HepG2 (cell line): ENCODE data around the gene SP6. TPM values are rescaled to one million over a fixed set of nuclear protein-coding genes. Genes with fewer than 3 reads are reported as not detected.

Experiments used
- HDAC2 ChIP-seq: sonication (generic); formaldehyde crosslinking; IDR thresholded peaks from 2 replicates; pipeline ENCODE4 v1.4.0; 2020; ENCODE audit warnings: missing genetic modification reagents
- HNRNPL ChIP-seq: fragments of 200-400 bp; formaldehyde crosslinking; IDR thresholded peaks from 2 replicates; pipeline ENCODE4 v1.6.1; 2017; ENCODE audit warnings: mild to moderate bottlenecking, low read depth, low read length
- JUND ChIP-seq: sonication (generic); formaldehyde crosslinking; IDR thresholded peaks from 2 replicates; pipeline ENCODE4 v1.8.0; 2022; ENCODE audit warnings: mild to moderate bottlenecking, missing genetic modification reagents
- KAT8 ChIP-seq: IDR thresholded peaks from 2 replicates; pipeline ENCODE4 v1.6.1; 2016; ENCODE audit warnings: missing genetic modification reagents, missing compliant biosample characterization
- KDM5A ChIP-seq: fragments of 200-600 bp; sonication (generic); IDR thresholded peaks from 2 replicates; pipeline ENCODE4 v1.7.0; 2018; ENCODE audit warnings: antibody characterized with exemption, mild to moderate bottlenecking, low read length, borderline replicate concordance
- MIXL1 ChIP-seq: IDR thresholded peaks from 2 replicates; pipeline ENCODE4 v1.6.1; 2016
- NCOR1 ChIP-seq: fragments of 200-600 bp; sonication (generic); IDR thresholded peaks from 2 replicates; pipeline ENCODE4 v1.7.0; 2017; ENCODE audit warnings: antibody characterized with exemption, low read length, borderline replicate concordance
- NFRKB ChIP-seq: fragments of 450-650 bp; IDR thresholded peaks from 2 replicates; pipeline ENCODE4 v1.6.1; 2017
- PHF5A ChIP-seq: IDR thresholded peaks from one replicate; pipeline ENCODE4 v1.6.1; 2018; ENCODE audit warnings: low read depth, missing genetic modification reagents; ENCODE audit not compliant: unreplicated experiment
- RBFOX2 ChIP-seq: fragments of 200-400 bp; formaldehyde crosslinking; IDR thresholded peaks from 2 replicates; pipeline ENCODE4 v1.6.1; 2017; ENCODE audit warnings: low read depth, mild to moderate bottlenecking, low read length
- U2AF2 ChIP-seq: fragments of 200-400 bp; formaldehyde crosslinking; IDR thresholded peaks from 2 replicates; pipeline ENCODE4 v1.6.1; 2017; ENCODE audit warnings: low read depth, mild to moderate bottlenecking, low read length
- ZBTB42 ChIP-seq: sonication (generic); formaldehyde crosslinking; IDR thresholded peaks from 2 replicates; pipeline ENCODE4 v1.5.0; 2020; ENCODE audit warnings: mild to moderate bottlenecking, missing genetic modification reagents
- ZNF12 ChIP-seq: sonication (generic); formaldehyde crosslinking; IDR thresholded peaks from 2 replicates; pipeline ENCODE4 v1.5.0; 2020; ENCODE audit warnings: missing genetic modification reagents
- ZNF224 ChIP-seq: sonication (generic); formaldehyde crosslinking; IDR thresholded peaks from 2 replicates; pipeline ENCODE4 v1.5.0; 2020; ENCODE audit warnings: mild to moderate bottlenecking, missing genetic modification reagents
- ZNF235 ChIP-seq: sonication (generic); formaldehyde crosslinking; IDR thresholded peaks from 2 replicates; pipeline ENCODE4 v1.8.1; 2023; ENCODE audit warnings: mild to moderate bottlenecking, missing genetic modification reagents, borderline replicate concordance
- ZNF547 ChIP-seq: sonication (generic); formaldehyde crosslinking; IDR thresholded peaks from 2 replicates; pipeline ENCODE4 v1.5.1; 2020; ENCODE audit warnings: mild to moderate bottlenecking, missing genetic modification reagents
- ZNF552 ChIP-seq: sonication (generic); formaldehyde crosslinking; IDR thresholded peaks from 2 replicates; pipeline ENCODE4 v1.9.0; 2022; ENCODE audit warnings: missing genetic modification reagents, mild to moderate bottlenecking, borderline replicate concordance
- ZNF670 ChIP-seq: sonication (generic); formaldehyde crosslinking; IDR thresholded peaks from 2 replicates; pipeline ENCODE4 v1.8.0; 2022; ENCODE audit warnings: mild to moderate bottlenecking, missing genetic modification reagents, borderline replicate concordance
- polyA plus RNA-seq, 8 experiments: library from polyadenylated mRNA; depleted of rRNA in 3 of 8; stranded (reverse) in 7 of 8; unstranded in 1 of 8; fragments of >200 nt; fragmentation: Illumina TruSeq in 4 of 8; extraction: Trizol in 4 of 8; gene quantifications; 2 replicates each; pipeline versions ENCODE4 v1.2.1 to v1.2.3, GENCODE V29; 2011 to 2016; ENCODE audit warnings: low read depth in 4 of 8, missing spikeins in 1 of 8, mixed read lengths in 1 of 8; ENCODE audit not compliant: insufficient read depth in 1 of 8
- total RNA-seq, 5 experiments: library from RNA; depleted of rRNA; stranded (reverse); fragments of >200 nt; fragmentation: Illumina TruSeq; extraction: Trizol; gene quantifications; 2 replicates each; pipeline ENCODE4 v1.2.3, GENCODE V29; 2016; ENCODE audit warnings: low read depth in 1 of 5
- TF ChIP-seq, protein P1 (sequence below): sonication (generic); formaldehyde crosslinking; IDR thresholded peaks from 2 replicates; pipeline ENCODE4 v1.4.0; 2020; ENCODE audit warnings: missing genetic modification reagents
- TF ChIP-seq, protein P2 (sequence below): sonication (generic); formaldehyde crosslinking; IDR thresholded peaks from 2 replicates; pipeline ENCODE4 v1.4.0; 2020; ENCODE audit warnings: missing genetic modification reagents
- TF ChIP-seq, protein P3 (sequence below): sonication (generic); formaldehyde crosslinking; IDR thresholded peaks from 2 replicates; pipeline ENCODE4 v1.8.0; 2022; ENCODE audit warnings: mild to moderate bottlenecking, missing genetic modification reagents, moderate library complexity
- TF ChIP-seq, protein P4 (sequence below): sonication (generic); formaldehyde crosslinking; IDR thresholded peaks from 2 replicates; pipeline ENCODE4 v1.4.0; 2020; ENCODE audit warnings: missing genetic modification reagents
- TF ChIP-seq, protein P5 (sequence below): IDR thresholded peaks from 2 replicates; pipeline ENCODE4 v1.6.1; 2016; ENCODE audit warnings: low read depth

SP6 gene
- total and polyA plus RNA-seq, 2 of the 13 experiments (the other 11 are each of a cell fraction or from before 2014, with no cell fraction given), result 0.07 TPM

DNA sequence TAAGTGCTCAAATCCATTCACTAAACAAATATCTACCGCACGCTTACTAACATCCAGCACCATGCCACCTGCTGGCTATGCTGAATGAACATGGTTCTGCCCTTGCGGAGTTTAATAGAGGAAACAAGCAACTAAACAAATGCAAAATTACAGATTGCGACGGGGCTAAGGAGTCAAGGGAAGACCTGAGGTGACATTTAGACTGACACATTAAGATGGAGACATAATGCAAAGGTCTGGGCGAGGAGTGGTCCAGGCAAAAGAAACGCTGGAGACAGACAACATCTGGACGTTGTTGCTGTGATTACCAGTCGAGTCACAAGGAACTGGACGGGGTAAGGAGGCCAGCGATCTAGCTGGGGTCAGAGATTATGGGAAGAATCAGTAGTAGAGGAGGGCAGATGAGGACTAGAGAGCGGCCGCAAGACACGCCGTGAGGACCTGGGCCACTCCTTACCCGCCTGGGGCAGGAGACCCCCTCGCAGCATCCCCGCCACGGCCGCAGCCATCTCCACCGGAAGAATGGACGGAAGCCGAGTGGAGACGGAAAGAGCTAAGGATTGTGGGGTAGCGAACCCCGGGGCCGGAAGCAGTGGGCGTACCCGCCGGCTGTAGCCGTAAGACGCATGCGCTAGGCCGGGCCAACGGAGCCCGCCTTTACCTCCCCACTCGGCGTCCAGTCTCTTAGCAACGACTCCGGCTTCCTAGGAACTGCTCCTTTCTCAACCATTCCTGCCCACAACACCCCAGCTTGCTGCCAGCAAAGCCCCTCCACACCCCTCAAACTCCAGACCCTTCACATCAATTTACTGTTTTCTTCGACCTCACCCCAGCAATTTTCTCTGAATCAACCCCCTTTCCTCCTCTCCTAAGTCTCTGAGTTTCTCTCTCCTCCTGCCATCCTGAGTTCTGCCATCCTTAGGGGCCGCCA lies 19.7 kb downstream of the SP6 start, which contains the start of the genes LRRC46 and MRPL10 (continued):
- TF ChIP-seq, protein P1, sequence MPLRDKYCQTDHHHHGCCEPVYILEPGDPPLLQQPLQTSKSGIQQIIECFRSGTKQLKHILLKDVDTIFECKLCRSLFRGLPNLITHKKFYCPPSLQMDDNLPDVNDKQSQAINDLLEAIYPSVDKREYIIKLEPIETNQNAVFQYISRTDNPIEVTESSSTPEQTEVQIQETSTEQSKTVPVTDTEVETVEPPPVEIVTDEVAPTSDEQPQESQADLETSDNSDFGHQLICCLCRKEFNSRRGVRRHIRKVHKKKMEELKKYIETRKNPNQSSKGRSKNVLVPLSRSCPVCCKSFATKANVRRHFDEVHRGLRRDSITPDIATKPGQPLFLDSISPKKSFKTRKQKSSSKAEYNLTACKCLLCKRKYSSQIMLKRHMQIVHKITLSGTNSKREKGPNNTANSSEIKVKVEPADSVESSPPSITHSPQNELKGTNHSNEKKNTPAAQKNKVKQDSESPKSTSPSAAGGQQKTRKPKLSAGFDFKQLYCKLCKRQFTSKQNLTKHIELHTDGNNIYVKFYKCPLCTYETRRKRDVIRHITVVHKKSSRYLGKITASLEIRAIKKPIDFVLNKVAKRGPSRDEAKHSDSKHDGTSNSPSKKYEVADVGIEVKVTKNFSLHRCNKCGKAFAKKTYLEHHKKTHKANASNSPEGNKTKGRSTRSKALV (CRISPR knock-in tag), result 0 out of 2 replicates have a peak, but pooled peaks have one; percentile 64
- TF ChIP-seq JUND (CRISPR knock-in tag) (peak; percentile 41; the same call in 1 of the 2 replicates), U2AF2 (no peak), ZNF670 (CRISPR knock-in tag) (peak; percentile 91; the same call in 1 of the 2 replicates), NFRKB (no peak), ZBTB42 (peak; percentile 97), MIXL1 (CRISPR knock-in tag) (peak; percentile 76), RBFOX2 (peak; percentile 94), HNRNPL (peak; percentile 52; the same call in 1 of the 2 replicates), NCOR1 (no peak), HDAC2 (CRISPR knock-in tag) (peak; percentile 88), ZNF224 (CRISPR knock-in tag) (peak; percentile 80; the same call in 1 of the 2 replicates), ZNF552 (CRISPR knock-in tag) (0 out of 2 replicates have a peak, but pooled peaks have one; percentile 65), ZNF12 (0 out of 2 replicates have a peak, but pooled peaks have one; percentile 48), ZNF547 (CRISPR knock-in tag) (peak; percentile 95), PHF5A (CRISPR knock-in tag) (no peak), ZNF235 (CRISPR knock-in tag) (no peak), KAT8 (CRISPR knock-in tag) (peak; percentile 99), KDM5A (peak; percentile 98)
- TF ChIP-seq, protein P2, sequence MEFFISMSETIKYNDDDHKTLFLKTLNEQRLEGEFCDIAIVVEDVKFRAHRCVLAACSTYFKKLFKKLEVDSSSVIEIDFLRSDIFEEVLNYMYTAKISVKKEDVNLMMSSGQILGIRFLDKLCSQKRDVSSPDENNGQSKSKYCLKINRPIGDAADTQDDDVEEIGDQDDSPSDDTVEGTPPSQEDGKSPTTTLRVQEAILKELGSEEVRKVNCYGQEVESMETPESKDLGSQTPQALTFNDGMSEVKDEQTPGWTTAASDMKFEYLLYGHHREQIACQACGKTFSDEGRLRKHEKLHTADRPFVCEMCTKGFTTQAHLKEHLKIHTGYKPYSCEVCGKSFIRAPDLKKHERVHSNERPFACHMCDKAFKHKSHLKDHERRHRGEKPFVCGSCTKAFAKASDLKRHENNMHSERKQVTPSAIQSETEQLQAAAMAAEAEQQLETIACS (CRISPR knock-in tag), result no peak
- TF ChIP-seq, protein P3, sequence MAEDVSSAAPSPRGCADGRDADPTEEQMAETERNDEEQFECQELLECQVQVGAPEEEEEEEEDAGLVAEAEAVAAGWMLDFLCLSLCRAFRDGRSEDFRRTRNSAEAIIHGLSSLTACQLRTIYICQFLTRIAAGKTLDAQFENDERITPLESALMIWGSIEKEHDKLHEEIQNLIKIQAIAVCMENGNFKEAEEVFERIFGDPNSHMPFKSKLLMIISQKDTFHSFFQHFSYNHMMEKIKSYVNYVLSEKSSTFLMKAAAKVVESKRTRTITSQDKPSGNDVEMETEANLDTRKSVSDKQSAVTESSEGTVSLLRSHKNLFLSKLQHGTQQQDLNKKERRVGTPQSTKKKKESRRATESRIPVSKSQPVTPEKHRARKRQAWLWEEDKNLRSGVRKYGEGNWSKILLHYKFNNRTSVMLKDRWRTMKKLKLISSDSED (CRISPR knock-in tag), result no peak
- TF ChIP-seq, protein P4, sequence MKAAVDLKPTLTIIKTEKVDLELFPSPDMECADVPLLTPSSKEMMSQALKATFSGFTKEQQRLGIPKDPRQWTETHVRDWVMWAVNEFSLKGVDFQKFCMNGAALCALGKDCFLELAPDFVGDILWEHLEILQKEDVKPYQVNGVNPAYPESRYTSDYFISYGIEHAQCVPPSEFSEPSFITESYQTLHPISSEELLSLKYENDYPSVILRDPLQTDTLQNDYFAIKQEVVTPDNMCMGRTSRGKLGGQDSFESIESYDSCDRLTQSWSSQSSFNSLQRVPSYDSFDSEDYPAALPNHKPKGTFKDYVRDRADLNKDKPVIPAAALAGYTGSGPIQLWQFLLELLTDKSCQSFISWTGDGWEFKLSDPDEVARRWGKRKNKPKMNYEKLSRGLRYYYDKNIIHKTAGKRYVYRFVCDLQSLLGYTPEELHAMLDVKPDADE (CRISPR knock-in tag), result no peak
- TF ChIP-seq, protein P5, sequence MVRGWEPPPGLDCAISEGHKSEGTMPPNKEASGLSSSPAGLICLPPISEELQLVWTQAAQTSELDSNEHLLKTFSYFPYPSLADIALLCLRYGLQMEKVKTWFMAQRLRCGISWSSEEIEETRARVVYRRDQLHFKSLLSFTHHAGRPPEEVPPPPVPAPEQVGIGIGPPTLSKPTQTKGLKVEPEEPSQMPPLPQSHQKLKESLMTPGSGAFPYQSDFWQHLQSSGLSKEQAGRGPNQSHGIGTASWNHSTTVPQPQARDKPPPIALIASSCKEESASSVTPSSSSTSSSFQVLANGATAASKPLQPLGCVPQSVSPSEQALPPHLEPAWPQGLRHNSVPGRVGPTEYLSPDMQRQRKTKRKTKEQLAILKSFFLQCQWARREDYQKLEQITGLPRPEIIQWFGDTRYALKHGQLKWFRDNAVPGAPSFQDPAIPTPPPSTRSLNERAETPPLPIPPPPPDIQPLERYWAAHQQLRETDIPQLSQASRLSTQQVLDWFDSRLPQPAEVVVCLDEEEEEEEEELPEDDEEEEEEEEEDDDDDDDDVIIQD (CRISPR knock-in tag), result peak; percentile 63
